T-helper 2 cell (primary cell): ENCODE measurements around the gene PTGS1.
"Not testable (repeated sequence)": the region's sequence is repeated elsewhere in the genome, so short reads cannot be mapped to it uniquely, and the experiment has no call there.

Source experiments
- DNase-seq, 5 experiments: peaks; one replicate each; pipeline versions ENCODE4 v3.0.0 to v3.0.0-alpha.2; 2012 to 2022

PTGS1 gene

GRCh38 chr9:122401896-122402295 lies 31.1 kb downstream of the PTGS1 start:
- no peak for DNase-seq

GRCh38 chr9:122402403-122402871 lies 31.6 kb downstream of the PTGS1 start:
- peak in 1 of 5 experiments; percentile 35 for DNase-seq

GRCh38 chr9:122402874-122403273 lies 32.0 kb downstream of the PTGS1 start:
- no peak for DNase-seq

GRCh38 chr9:122403381-122404000 lies 32.7 kb downstream of the PTGS1 start:
- DNase-seq, result no peak

- DNase-seq, result not testable (repeated sequence)
Observed at GRCh38 chr9:122405304-122406069, 34.7 kb downstream of the PTGS1 start.

GRCh38 chr9:122406070-122406890 lies 35.5 kb downstream of the PTGS1 start:
- no peak for DNase-seq

- DNase-seq, result not testable (repeated sequence)
Observed at GRCh38 chr9:122414108-122414507, 43.3 kb downstream of the PTGS1 start.

GRCh38 chr9:122418016-122418415 lies 47.2 kb downstream of the PTGS1 start:
- DNase-seq, result no peak

GRCh38 chr9:122420315-122420714 lies 49.5 kb downstream of the PTGS1 start:
- no peak for DNase-seq

- DNase-seq, result no peak
Observed at GRCh38 chr9:122425087-122425486, 54.3 kb downstream of the PTGS1 start.

- DNase-seq, result no peak
Observed at GRCh38 chr9:122426723-122427122, 55.9 kb downstream of the PTGS1 start.

- no peak for DNase-seq
Observed at GRCh38 chr9:122442568-122442967, 71.7 kb downstream of the PTGS1 start.

- no peak for DNase-seq
Observed at GRCh38 chr9:122444041-122444733, 73.4 kb downstream of the PTGS1 start.
